Measurements from ENCODE around the gene FOXN3.

DNA sequence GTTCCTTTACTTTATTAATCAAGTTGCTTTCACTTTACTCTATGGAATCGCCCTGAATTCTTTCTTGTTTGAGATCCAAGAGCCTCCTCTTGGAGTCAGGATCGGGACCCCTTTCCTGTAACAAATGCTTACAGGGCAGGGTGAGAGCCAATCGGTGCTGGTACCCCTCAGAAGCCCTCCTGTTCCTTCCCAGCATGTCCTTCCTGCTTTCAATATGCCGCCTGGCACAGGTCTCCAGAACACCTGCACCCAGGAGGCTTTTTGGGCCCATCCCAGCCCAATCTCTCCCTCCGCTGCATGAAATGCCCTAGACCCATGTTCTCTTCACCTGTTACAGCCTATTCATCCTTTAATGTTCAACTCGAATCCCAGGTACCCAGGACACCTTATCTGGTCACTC, 122.2 kb downstream of the FOXN3 start:
- TF ChIP-seq CTCF (IDR thresholded peaks at IDR 0.05; ENCODE audit: insufficient read depth, low read depth, low read length) (no peak), EZH2 (IDR thresholded peaks at IDR 0.05; ENCODE audit: insufficient read depth, low read length) (no peak)

Measured in astrocyte (in vitro differentiated cells and primary cell).